Measurements from ENCODE around the gene RPS17.
"Not testable (repeated sequence)": the region's sequence is repeated elsewhere in the genome, so short reads cannot be mapped to it uniquely, and the experiment has no call there.

The RPS17 gene

DNA sequence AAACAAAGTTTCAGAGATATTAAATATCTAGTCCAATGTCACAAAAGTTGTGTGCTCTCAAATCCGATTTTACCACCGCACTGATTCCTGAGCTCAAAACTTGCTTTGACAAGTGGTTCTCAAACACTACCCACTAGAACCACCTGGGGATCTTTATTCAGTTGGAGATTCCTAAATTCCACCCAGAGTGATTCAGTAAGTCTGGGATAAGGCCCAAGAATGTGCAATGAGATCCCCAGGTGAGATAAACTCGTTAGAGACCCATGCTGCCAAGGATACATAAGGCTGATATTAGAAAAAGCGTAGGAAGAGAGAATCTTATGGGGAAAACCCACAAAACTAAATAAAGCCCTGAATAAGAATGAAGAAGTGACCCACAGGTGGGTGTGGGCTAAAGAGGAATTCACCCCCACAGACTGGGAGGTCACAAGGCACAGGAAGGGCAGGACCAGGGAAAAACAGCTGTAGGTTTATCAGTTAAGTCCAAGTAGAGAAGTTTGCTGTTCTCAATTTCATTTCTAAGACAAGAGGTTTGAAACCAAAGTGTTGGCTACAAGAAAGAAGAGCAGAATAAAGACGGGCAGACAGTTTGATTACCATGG is 11.5 kb upstream of the RPS17 start:
- no peak for DNase-seq

- DNase-seq, result no peak
Measured at GRCh38 chr15:82549199-82549665, 9.0 kb upstream of the RPS17 start.

DNA sequence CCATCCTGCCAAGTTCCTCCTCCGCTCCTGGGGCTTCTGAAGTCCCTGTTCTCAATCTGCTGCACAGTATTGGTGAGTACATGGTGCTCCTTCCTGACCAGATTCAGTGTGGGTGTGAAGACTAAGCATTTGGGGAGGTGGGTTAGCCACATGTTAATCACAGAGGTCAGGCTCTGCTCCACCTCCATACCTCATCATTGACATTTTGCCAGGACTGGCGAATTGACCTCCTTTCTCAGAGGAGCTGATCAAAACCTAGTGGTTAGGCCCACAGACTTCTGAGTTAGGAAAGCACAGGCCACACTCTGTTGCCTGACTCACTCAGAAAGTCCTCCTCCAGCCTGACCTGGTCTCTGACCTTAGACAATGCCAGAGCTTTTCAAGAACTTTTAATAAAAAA is 8.4 kb upstream of the RPS17 start:
- no peak for DNase-seq

DNA sequence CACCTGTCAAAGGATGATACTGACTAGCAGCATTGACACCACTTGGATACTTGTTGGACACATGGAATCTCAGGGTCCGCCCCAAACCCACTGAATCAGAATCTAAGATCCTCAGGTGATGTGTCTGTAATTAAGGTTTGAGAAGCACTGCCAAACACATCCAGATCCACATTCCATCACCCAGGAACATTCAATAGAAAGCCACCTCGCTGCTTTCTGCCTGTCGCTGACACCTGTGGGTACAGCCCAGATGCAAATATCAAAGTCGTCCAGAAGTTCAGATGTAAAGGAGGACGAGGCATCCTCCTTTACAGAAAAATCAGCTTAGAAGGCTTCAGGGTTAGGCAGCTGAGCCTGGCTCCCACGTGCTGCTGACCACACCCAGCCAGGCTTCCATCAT is 5.2 kb upstream of the RPS17 start:
- no peak for DNase-seq

- no peak for DNase-seq
Measured at GRCh38 chr15:82545002-82545401, 4.7 kb upstream of the RPS17 start.

DNA sequence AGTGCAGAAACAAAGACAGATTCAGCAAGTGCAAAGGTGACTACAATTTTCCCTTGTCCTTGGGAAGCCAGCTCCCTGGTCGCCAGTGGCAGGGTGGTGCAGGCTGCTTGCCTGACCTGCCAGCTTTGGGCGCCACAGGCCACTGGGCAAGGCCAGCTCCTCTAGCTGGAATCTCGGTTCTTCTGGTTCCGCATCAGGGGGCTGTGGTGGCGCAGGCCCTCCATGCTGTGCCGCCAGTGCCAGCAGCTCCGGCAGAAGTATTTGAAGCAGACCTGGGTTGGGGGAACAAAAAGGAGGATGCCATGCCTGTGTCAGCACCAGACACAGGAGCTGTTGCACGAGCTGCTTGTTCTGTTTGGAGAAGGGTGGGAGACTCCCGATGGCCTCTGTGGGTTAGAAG is 4.2 kb upstream of the RPS17 start:
- DNase-seq, result no peak

DNA sequence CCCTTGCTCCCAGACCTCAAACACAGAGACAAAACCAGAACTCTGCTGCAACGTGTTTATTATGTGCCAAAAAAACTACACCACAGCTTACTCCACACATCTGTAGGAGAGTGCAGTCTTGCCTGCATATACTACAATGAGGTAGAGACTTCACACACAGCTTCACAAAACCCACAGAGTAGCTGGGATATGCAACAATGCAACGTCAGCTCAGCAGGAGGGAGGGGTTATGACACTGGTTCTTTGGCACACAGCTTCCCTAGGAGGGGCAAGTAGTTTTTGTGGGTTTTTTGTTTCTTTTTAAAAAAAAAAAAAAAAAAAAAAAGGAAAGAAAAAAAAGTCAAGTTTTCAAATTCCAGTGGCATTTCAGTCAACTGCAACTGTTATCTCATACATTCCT is 2.9 kb upstream of the RPS17 start:
- no peak for DNase-seq

DNA sequence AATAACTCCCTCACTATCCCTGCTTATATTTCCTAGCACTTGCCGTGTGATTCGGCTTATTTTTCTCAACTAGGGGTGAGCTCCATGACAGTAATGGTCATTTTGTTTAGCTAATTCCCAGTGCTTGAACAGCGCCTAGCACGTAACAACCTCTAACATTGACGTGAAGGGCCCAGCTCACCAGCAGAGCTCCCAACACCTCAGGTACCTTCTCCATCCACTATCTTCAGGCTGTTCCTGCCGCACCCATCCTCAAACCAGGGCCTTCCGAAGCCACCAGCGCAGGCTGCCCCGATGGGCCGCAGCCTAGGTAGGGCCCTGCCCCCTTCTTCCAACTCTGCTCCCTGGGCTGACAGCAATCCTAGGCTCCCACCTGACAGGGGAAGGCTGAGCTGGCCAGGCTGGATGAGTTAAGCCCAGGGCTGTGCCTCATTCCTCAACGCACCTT is 751 bp upstream of the RPS17 start:
- no peak for DNase-seq

DNA sequence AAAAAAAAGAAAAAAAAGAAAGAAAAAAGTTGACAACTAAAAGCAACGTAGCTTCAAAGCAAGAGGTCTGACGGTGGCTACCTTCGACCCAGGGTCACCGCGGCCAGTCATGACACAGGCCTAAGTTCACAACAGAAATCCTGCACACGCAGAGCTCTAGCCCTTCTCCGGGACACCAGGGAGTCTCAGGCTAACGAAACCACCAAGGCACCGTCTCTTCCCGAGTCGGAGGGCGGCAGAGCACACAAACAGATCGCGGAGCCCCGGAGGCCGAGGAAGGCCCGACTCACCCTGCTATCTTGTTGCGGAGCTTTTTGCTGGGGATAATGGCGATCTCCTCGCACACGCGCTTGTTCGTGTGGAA is 584 bp downstream of the RPS17 start:
- DNase-seq, result no peak

DNA sequence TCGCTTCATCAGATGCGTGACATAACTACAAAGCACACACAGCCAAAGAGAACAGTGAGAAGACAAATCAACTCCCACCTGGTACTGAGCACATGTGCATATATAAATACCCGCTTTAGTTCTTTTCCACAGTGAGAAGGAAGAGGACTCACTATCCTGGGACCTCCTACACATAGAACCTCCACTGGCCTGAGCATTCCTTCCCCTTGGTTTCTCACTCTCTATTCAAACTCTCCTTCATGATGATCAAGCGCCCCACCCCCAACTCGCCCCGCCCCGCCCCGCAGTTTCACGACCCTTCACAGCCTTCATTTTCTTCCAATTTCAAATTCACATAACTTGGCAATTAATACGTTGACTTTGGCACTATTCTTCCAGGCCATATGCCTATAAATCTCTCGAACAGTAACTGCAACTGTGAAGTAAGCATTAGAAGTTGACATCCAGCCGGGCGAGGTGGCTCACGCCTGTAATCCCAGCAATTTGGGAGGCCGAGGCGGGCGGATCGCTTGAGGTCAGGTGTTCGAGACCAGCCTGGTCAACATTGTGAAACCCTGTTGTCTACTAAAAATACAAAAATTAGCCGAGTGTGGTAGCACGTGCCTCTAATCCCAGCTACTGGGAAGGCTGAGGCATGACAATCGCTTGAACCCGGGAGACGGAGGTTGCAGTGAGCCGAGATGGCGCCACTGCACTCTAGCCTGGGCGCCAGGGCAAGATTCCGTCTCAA is 1.1 kb downstream of the RPS17 start:
- no peak for DNase-seq

GRCh38 chr15:82537351-82537908 is 2.8 kb downstream of the RPS17 start:
- no peak for DNase-seq

- DNase-seq, result no peak
Measured at GRCh38 chr15:82536409-82537350, 3.6 kb downstream of the RPS17 start.

DNA sequence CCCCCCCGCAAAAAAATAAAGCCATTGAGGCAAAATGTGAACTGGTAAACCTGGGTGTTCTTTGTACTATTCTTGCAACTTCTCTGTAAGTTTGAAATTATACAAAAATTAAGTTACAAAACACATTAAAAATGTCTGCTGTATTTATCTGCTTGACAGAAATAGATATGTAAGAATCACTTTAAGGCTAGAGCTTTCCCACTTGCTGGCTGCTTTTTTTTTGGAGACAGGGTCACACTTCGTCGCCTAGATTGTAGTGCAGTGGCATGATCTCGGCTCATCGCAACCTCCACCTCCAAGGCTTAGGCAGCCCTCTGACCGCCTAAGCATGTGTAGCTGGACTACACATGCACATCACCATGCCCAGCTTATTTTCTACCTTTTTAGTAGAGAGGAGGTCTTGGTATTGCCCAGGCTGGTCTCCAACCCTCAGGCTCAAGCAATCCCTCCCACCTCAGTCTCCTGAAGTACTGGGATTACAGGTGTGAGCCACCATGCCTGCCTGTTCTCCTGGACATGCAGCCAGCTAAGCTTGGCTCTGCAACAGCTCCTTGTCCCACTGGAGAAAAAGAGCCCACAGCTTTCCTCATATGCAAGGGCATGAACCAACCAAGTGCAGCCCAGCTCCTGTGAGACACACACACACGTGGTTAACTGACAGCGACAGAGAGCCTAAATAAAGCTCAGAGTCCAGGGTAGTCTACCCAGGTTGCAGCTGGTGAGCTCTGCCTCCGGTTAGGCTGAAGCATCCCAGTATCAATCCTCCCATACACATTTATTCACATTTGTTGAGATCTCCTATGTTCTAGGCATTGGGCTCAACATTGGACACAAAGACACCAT is 4.5 kb downstream of the RPS17 start:
- DNase-seq, result no peak

DNA sequence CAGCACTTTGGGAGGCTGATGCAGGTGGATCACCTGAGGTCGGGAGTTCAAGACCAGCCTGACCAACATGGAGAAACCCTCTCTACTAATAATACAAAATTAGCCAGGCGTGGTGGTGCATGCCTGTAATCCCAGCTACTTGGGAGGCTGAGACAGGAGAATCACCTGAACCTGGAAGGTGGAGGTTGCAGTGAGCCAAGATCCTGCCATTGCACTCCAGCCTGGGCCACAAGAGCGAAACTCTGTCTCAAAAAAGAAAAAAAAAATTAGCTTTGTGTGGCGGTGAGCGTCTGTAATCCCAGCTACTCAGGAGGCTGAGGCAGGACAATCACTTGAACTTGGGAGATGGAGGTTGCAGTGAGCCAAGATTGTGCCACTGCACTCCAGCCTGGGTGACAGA is 5.1 kb downstream of the RPS17 start:
- DNase-seq, result not testable (repeated sequence)

GRCh38 chr15:82534457-82534861 is 5.8 kb downstream of the RPS17 start:
- DNase-seq, result not testable (repeated sequence)

DNA sequence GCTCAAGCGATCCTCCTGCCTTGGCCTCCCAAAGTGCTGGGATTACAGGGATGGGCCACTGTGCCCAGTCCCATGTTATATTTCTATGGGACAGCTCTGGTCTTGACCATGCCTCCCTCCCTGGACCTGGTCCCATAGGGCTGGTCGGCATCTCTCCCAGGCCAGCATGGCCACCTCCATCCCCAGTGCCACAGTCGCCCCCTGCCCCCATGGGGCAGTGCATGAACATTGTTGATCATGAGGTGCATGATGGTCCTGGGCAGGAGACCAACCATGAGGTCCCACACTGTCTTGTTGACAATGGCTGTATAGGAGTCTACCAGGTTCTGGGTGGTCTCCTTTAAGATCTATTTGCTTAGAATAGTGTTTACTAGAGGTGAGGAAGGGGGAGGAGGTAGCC is 6.5 kb downstream of the RPS17 start:
- no peak for DNase-seq

DNA sequence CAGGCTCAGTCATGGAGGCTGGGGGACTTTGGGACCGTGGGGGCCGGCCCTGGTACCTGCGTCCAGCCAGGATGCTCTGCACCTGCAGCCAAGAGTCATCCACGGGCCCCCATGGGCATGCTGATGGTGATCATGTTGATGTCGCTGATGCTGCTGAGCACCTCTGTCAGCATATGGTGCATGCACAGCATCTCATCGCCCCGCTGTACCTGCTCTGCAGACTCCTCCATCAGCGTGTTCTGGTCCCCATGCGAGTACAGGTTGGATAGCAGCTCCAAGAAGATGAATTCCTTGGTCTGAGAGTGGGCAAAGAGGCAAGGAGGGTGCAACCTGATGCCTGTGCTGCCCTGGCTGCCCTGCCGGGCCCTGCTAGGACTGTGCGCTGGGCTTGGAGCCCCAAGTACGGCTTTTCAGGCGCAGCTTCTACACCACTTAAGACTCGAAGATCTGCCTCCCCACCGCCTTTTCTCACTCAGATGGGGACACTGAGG is 7.2 kb downstream of the RPS17 start:
- DNase-seq, result no peak

DNA sequence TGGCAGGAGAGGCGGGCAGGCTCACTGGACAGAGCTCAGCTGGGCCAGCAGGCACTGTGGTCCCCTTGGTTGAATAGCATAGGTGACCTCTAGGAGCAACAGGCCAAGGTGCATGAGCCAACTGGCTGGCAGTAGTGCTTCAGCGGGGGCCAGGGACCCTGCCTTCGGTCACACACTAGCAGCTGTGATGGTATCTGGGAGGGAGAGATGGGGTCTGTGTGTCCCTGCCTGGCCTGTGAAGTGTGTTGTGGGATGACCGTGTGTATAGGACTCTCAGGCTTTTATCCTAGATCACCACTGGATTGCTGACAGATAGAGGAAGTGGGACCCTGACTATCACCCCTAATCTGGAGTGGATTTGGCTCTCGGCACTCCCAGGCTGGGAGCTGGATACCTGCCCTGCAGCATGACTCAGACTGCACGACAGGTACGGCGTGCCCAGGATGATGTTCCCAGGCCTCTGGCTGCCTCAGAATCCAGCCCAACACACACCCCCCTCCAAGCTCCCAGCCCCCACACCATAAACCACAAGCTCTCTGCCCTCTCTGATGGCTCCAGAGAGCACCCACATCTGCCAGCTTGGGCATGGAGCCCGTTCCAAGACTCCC is 7.8 kb downstream of the RPS17 start:
- DNase-seq, result no peak

DNA sequence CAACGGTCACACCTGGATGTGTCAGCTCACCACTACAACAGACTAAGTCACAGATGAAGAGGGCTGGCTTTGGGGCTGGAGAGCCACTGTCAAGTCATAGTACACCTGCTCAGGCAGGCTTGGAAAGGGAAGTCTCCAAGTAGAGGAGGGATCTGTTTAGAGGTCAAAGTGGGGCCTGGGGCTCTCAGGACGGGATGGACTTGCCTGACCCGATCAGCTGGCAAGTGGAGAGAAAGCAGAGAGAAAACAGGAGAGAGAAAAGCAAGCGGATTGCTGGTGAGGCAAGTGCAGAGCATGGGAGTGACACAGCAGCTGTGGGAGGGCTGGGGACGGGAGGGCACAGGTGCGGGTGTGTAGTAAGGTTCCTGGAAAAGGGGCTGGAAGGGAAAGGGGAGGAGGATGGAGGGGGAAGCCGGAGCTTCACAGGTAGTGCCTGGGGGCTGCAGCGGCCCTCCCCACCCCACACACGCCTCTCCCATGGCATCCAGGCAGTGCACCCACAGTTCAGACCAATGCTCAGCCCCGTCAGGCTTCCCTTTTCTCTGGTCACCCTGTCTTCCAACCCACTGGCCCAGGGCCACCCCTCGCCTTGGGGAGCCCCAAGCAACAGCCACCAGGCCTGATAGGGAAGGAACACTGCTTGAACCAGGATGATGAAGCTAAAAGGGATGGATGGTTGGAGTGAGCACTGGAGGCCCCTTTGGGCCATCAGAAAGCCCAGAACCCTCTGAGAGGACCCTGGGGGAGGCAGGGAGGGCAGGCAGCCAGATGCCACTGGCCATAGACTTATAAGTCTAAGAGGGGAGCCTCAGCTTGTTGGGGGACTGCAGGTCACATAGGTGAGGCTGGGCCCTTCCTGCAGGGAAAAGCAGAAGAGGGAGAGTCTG is 8.5 kb downstream of the RPS17 start:
- no peak for DNase-seq

Measured in right kidney (tissue), 1 donor.